Activated naive CD4-positive, alpha-beta T cell treated with anti-CD3 and anti-CD28 coated beads, Interleukin-2, amount 50 U/mL, for 24 hours (primary cell): ENCODE results near the gene FRMD1.

Source experiments
- H3K27ac Mint-ChIP-seq: one replicate; pipeline ENCODE4 v1.8.0; 2021; ENCODE audit warnings: mild to moderate bottlenecking, mixed read lengths
- H3K27me3 Mint-ChIP-seq: one replicate; pipeline ENCODE4 v1.8.0; 2021; ENCODE audit warnings: mixed read lengths
- H3K36me3 Mint-ChIP-seq: one replicate; pipeline ENCODE4 v1.8.0; 2021; ENCODE audit warnings: mixed read lengths
- H3K4me1 Mint-ChIP-seq: one replicate; pipeline ENCODE4 v1.8.0; 2021; ENCODE audit warnings: mixed read lengths
- H3K4me3 Mint-ChIP-seq: one replicate; pipeline ENCODE4 v1.8.0; 2021; ENCODE audit warnings: mild to moderate bottlenecking, mixed read lengths
- H3K9me3 Mint-ChIP-seq: one replicate; pipeline ENCODE4 v1.8.0; 2021; ENCODE audit warnings: mixed read lengths

FRMD1 gene

GRCh38 chr6:168060521-168060931, 18.5 kb downstream of the FRMD1 start:
- no peaks in the 10 kb centered on the region for H3K27me3 Mint-ChIP-seq
- H3K36me3 Mint-ChIP-seq, result no peaks in the 10 kb centered on the region
- no peaks in the 10 kb centered on the region for H3K9me3 Mint-ChIP-seq
- H3K27ac Mint-ChIP-seq, result no peak overlapping the region
- no peak overlapping the region for H3K4me3 Mint-ChIP-seq
- no peaks in the 10 kb centered on the region for H3K4me1 Mint-ChIP-seq

DNA sequence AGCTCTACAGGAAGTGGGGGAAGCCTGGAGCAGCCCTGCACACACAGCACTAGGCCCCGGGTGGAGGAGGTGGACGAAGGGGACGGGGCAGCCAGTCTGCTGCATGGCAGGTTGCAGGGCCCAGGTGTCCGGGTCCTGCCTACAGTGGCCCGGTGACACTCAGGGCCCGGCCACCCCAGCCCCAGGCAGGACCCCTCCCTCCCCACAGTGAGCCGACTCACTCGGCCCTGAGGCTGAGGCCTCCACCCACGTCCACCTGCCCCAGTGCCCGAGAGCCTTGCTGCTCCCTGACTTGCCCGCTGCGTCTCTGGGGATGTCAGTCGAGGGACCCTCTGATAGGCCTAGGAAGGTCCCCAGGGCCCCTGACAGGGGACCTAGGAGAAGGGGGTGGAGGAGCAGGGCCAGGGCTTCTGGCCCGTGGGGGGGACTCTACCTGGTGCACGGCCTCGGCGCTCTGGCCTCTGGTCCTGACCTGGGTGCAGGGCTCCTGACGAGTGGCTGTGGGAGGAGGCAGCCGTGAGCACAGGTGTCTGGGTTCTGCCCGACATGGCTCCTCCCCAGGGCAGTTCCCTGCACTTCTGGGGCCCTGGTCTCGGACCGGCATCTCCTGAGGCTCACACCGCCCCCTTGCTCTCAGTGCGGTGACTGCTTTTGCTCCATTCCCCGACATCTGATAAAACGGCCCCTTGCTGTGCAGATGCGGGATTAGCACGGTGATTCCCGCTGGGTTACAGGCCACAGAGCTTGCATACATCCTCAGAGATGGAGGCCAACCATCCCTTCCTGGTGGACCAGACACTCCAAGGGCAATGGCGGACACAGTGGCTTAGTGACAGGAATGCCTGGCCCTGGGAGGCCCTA, 20.1 kb downstream of the FRMD1 start:
- H3K27ac Mint-ChIP-seq, result no peak overlapping the region
- H3K4me1 Mint-ChIP-seq, result no peaks in the 10 kb centered on the region
- H3K9me3 Mint-ChIP-seq, result no peaks in the 10 kb centered on the region
- no peaks in the 10 kb centered on the region for H3K27me3 Mint-ChIP-seq
- no peaks in the 10 kb centered on the region for H3K36me3 Mint-ChIP-seq
- no peak overlapping the region for H3K4me3 Mint-ChIP-seq

- Mint-ChIP-seq H3K4me3 (no peak overlapping the region), H3K4me1 (no peaks in the 10 kb centered on the region), H3K36me3 (no peaks in the 10 kb centered on the region), H3K9me3 (no peaks in the 10 kb centered on the region), H3K27me3 (no peaks in the 10 kb centered on the region), H3K27ac (no peak overlapping the region)
These were observed 21.2 kb downstream of the FRMD1 start for GRCh38 chr6:168057836-168058235.

DNA sequence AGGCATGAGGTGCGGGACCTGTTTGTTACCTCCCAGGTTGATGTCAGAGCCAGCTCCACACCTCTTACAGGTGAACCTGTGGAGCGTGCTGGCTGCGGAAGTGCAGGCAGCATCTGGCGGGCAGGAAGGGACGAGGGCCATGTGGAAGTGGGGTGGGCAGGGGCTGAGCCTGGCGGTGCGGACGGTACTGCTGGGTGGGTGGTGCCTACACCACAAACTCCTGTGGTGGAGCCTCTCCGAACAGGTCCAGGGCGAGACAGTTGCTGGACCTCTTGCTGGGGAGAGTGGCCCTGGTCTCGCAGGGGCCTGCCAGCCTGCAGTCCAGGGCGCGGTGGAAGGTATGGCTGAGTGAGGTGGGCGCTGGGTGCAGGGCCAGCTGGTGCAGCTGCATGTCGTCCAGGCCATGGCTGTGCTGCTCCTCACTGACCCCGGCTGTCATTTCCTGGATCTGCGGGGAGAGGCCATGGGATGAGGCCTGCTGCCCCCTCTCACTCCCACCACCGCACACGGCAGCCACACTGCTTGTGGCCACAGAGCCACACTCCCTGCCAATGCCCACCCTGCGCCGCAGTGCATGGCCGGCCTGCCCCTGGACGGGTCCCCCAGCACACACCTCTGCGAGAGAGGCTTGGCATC, 22.0 kb downstream of the FRMD1 start:
- Mint-ChIP-seq H3K4me1 (no peaks in the 10 kb centered on the region), H3K36me3 (no peaks in the 10 kb centered on the region), H3K27ac (no peak overlapping the region), H3K9me3 (no peaks in the 10 kb centered on the region), H3K27me3 (no peaks in the 10 kb centered on the region), H3K4me3 (no peak overlapping the region)

DNA sequence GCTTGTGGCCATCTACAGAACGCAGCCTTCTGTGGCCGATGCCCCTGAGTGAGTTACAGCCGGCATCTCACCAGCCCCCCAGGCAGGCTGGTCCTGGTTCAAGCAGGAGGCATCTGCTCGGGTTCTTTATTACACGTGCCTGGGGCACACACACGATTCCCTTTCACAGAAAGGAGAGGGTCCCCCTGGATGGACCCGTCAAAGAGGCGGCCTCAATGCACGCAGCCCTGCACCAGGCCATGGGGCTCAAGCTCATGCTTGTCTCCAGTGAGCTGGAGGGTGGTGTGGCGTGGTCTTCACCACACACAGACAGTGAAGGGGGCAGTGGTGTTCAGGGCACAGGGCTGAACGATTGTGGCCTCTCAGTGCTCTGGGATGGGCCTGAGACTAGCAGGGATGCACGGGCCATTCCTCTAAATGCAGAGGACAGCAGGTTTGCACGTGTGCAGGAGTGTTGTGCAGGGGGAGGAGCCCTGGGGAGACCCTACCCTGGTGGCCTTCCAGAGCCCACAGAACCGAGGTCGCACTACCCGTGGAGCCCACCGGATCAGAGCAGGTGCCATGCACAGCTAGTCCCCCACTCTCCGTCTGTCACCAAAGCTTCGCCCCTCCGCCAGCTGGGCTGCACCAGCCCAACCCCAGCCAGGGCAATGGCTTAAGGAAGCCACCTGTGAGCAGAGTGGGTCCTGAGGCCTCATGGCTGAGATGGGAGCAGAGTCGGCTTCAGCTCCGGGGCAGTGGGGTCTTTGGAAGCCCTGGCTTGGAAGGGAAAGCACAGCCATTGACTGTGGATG, 23.1 kb downstream of the FRMD1 start:
- Mint-ChIP-seq H3K27me3 (no peaks in the 10 kb centered on the region), H3K4me1 (no peaks in the 10 kb centered on the region), H3K9me3 (no peaks in the 10 kb centered on the region), H3K36me3 (no peaks in the 10 kb centered on the region), H3K4me3 (no peak overlapping the region), H3K27ac (no peak overlapping the region)

DNA sequence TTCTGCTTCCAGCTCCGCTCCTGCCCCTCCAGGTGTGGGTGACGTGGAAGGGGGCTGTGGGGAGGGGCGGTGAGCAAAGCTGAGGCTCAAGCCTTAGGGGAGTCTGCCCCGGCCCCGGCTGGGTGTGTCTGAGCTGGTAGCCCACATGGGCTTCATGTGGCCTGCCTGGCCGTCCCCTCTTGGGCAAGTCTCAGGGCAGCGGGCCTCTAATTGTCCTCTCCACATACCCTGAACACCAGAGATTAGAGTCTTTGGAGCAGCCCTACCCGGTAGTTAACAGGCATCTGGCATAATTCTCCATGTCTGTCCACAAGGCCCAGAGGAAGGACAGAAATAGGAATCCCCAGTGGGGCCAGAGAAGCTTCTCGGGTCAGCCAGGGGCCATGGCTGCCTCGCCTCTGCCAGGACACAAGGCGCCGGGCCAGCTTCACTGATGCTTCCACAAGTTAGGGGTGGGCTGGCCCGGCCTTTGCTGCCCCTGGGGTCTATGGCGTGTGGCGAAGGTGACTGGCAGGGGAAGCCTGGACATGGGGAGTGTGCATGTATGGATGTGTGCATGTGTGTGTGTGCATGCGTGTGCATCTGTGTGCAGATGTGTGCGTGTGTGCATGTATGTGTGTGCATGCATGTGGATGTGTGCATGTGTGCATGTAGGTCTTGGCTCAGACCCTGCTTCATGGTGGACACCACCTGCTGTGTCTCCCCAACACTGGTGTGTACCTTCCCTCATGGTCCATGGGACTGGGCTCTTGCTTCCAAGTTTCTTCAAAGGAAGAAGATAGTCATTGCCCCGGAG, 24.0 kb downstream of the FRMD1 start:
- Mint-ChIP-seq H3K36me3 (no peaks in the 10 kb centered on the region), H3K4me1 (no peaks in the 10 kb centered on the region), H3K27ac (no peak overlapping the region), H3K9me3 (no peaks in the 10 kb centered on the region), H3K4me3 (no peak overlapping the region), H3K27me3 (no peaks in the 10 kb centered on the region)

- Mint-ChIP-seq H3K4me1 (no peaks in the 10 kb centered on the region), H3K9me3 (no peaks in the 10 kb centered on the region), H3K4me3 (no peak overlapping the region), H3K27me3 (no peaks in the 10 kb centered on the region), H3K36me3 (no peaks in the 10 kb centered on the region), H3K27ac (no peak overlapping the region)
These were observed 25.0 kb downstream of the FRMD1 start for GRCh38 chr6:168053957-168054471.

DNA sequence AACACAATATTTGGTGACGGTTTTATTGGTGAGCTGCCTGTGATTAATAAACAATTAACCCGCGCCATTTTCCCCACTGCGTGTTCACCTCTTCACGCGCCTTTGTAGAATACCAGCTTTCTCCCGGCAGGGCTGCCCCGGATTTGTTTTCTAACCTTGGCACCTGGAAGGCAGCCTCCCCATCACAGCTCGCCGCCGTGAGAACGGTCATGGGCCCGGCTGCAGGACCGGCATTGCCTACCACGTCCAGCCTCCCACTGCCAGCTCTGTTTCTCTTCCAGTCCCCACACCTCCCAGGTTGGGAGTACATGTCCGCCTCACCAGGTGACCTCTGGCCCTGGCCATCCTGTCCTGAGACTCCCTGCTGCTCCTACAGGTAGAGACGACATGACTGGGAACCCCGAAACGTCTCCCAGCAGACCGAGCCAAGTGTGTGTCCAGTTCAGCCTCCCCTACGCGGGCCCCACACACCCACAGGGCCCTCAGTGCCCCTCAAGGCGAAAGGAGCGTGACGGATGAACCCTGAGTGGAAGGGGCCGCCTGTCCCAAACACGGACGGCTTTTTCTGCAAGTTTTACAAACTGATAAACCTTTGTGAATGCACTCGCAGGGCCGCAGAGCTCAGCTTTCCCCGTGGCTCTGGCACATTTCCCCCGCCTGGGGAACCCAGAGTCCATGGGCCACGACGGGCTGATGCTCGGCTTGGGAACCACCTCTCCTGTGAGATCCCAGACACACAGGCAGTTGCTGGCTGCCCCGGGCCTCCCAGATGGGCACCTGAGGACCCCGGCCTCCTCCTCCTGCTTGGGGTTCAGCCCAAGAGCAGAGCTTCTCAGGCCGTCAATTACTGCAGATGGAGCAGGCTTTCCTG, 25.7 kb downstream of the FRMD1 start:
- Mint-ChIP-seq H3K27me3 (no peaks in the 10 kb centered on the region), H3K4me1 (no peaks in the 10 kb centered on the region), H3K9me3 (no peaks in the 10 kb centered on the region), H3K27ac (no peak overlapping the region), H3K4me3 (no peak overlapping the region), H3K36me3 (no peaks in the 10 kb centered on the region)

- Mint-ChIP-seq H3K36me3 (no peaks in the 10 kb centered on the region), H3K27me3 (no peaks in the 10 kb centered on the region), H3K4me1 (no peaks in the 10 kb centered on the region), H3K27ac (no peak overlapping the region), H3K4me3 (no peak overlapping the region), H3K9me3 (no peaks in the 10 kb centered on the region)
These were observed 26.6 kb downstream of the FRMD1 start for GRCh38 chr6:168052291-168052891.

DNA sequence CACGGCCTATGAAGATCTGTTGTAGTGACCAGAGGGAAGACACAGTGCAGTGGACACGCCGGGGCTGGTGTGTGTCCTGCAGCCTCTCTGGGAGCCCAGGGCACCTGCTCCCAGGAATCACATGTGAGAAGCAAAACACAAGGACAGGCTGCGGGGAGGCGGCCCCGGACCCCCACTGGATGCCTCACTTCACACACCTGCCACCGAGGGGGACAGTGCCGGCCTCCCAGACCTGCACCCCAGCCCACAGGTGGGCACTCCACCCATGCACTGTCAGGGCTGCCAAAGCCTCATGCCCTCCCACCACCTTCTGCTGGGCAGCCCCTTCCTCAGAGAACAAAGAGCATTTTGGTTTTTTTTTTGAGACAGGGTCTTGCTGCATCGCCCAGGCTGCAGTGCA, 27.4 kb downstream of the FRMD1 start:
- H3K4me3 Mint-ChIP-seq, result no peak overlapping the region
- H3K9me3 Mint-ChIP-seq, result no peaks in the 10 kb centered on the region
- no peak overlapping the region for H3K27ac Mint-ChIP-seq
- no peaks in the 10 kb centered on the region for H3K27me3 Mint-ChIP-seq
- no peaks in the 10 kb centered on the region for H3K36me3 Mint-ChIP-seq
- no peaks in the 10 kb centered on the region for H3K4me1 Mint-ChIP-seq

DNA sequence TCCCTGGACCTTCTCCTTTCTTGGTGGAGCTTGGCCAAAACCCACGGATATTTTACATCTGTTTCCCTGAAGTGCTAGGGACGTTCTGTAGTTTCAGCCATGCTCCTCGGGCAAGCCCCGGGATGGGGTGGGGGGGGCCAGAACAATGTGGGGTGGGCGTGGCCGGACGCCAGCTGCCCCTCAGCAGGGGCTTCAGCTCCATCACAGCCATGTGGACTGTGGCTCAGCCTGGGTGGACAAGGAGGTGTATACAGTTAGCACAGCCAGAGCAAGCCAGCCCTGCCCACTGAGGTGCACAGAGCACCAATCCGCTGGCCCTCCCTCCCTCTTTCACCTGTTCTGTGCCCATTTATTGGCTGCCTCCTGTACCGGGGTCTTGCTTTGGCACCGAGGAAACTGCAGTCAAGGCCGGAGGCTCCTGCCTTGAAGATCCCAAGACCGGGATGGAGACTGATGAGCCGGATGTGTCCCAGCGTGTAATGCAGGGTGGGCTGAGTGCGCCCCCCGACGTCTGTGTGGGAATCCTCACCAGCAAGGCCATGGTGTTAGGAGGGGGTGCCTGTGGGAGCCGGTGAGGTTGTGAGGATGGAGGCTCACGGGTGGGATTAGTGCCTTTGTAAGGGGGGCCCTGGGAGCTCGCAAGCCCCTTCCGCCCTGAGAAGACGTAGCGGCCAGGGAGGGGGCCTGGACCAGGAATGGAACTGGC, 28.0 kb downstream of the FRMD1 start:
- no peaks in the 10 kb centered on the region for H3K9me3 Mint-ChIP-seq
- no peaks in the 10 kb centered on the region for H3K4me1 Mint-ChIP-seq
- H3K4me3 Mint-ChIP-seq, result no peak overlapping the region
- no peaks in the 10 kb centered on the region for H3K36me3 Mint-ChIP-seq
- no peaks in the 10 kb centered on the region for H3K27me3 Mint-ChIP-seq
- no peak overlapping the region for H3K27ac Mint-ChIP-seq

DNA sequence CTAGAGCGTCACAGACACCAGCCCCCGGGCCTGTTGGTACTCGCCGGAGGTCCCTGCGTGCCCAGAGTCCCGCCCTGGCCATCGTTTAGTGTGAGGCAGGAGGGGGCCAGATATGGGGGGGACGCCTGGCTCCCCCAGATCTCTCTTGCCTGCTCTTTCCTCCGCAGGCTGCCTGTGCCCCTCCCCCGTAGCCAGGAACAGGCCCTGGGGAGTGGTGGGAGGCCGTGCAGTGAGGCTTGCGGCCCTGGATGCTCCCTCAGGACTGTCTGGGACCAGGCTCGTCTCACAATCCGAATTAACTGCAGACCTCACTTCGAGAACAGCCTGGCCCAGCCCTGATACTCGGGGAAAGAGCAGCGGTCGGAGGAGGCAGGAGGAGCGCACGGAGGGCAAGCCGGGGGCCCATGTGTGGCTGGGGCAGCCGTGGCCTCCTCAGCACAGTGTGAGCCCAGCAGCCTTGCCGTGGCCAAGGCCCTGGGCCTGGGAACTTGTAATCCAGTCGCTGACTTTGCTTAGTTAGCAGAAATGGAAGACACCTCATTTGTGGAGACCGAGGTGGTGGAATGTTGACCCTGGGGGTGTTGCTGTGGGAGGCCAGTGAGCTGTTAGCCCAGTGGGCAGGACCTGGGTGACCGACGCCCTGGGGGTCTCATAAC, 28.7 kb downstream of the FRMD1 start:
- H3K4me3 Mint-ChIP-seq, result no peak overlapping the region
- H3K36me3 Mint-ChIP-seq, result no peaks in the 10 kb centered on the region
- no peaks in the 10 kb centered on the region for H3K9me3 Mint-ChIP-seq
- no peaks in the 10 kb centered on the region for H3K4me1 Mint-ChIP-seq
- H3K27ac Mint-ChIP-seq, result no peak overlapping the region
- no peaks in the 10 kb centered on the region for H3K27me3 Mint-ChIP-seq

DNA sequence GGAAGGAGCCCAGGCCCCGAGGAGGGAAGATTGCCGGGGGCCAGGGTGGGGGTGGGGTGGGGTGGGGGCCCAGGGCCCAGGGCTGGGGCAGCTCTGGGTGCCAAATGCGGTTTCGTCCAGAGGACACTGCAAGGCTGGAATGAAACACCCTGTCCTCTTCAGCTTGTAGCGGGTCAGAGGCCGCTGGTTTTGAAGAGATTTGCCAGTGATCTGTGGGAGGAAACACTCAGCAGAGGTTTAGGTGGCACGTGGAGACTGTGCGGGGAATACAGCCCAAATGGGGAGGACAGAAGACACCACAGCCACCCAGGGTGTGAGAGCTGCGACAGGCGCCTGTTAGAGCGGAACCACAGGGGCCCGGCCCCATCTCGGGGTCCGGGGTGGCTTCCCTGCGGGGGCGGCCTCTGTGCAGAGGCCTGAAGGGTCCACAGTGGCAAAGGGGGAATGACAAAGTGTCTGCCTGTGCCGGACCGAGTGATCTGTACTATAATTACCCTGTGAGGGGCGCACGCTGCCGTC, 29.2 kb downstream of the FRMD1 start:
- no peaks in the 10 kb centered on the region for H3K4me1 Mint-ChIP-seq
- H3K27me3 Mint-ChIP-seq, result no peaks in the 10 kb centered on the region
- H3K4me3 Mint-ChIP-seq, result no peak overlapping the region
- no peaks in the 10 kb centered on the region for H3K9me3 Mint-ChIP-seq
- no peaks in the 10 kb centered on the region for H3K36me3 Mint-ChIP-seq
- no peak overlapping the region for H3K27ac Mint-ChIP-seq
